Thoracic aorta (tissue), 2 donors: ENCODE results near the gene LBHD1. TPM values are rescaled to one million over a fixed set of nuclear protein-coding genes. Genes with fewer than 3 reads are reported as not detected.
A peak's percentile ranks its signal among the peaks of the same experiment; 100 is the strongest.

Experiments
- ATAC-seq: fragments of 150-250 bp; one replicate; pipeline ENCODE4 v1.8.0; 2017; ENCODE audit warnings: low read depth; ENCODE audit not compliant: insufficient number of reproducible peaks, low FRiP score
- DNase-seq: peaks from one replicate; pipeline ENCODE4 v3.0.0-alpha.2; 2020; ENCODE audit warnings: low spot score
- H3K27ac ChIP-seq, 2 donors: fragments of 200-600 bp; sonication (generic); 1 replicate in 1 of 2; 2 replicates in 1 of 2; pipeline ENCODE4 v1.5.1; 2016; ENCODE audit warnings: mild to moderate bottlenecking in 2 of 2, moderate library complexity in 2 of 2
- H3K27me3 ChIP-seq: fragments of 200-600 bp; sonication (generic); replicated peaks from 2 replicates; pipeline ENCODE4 v1.6.0; 2016; ENCODE audit warnings: mild to moderate bottlenecking; ENCODE audit not compliant: insufficient read depth
- H3K36me3 ChIP-seq: fragments of 200-600 bp; sonication (generic); one replicate; pipeline ENCODE4 v1.5.1; 2016
- H3K4me1 ChIP-seq, 2 donors: fragments of 200-600 bp; sonication (generic); 1 replicate in 1 of 2; 2 replicates in 1 of 2; pipeline versions ENCODE4 v1.5.1 to v1.6.0; 2016; ENCODE audit warnings: low read depth in 2 of 2, mild to moderate bottlenecking in 1 of 2; ENCODE audit not compliant: control insufficient read depth in 1 of 2
- H3K4me3 ChIP-seq: fragments of 200-600 bp; sonication (generic); 2 replicates; pipeline ENCODE4 v1.5.1; 2016; ENCODE audit warnings: mild to moderate bottlenecking
- H3K9me3 ChIP-seq: fragments of 200-600 bp; sonication (generic); 2 replicates; pipeline ENCODE4 v1.5.1; 2016
- total RNA-seq, 2 donors: library from RNA; depleted of rRNA; stranded (reverse); fragments of >200 nt; gene quantifications; one replicate each; pipeline versions ENCODE4 v1.1.0 to v1.2.3, GENCODE V29; 2016
- TF ChIP-seq, protein P1 (sequence below): fragments of 200-600 bp; sonication (generic); IDR thresholded peaks from one replicate; pipeline ENCODE4 v1.5.1; 2019; ENCODE audit warnings: antibody characterized with exemption

The LBHD1 gene
- total RNA-seq, 2 donors from 2014 or later, result 3.7 to 7.8 TPM

GRCh38 chr11:62689421-62690183 lies 17.5 kb upstream of the LBHD1 start, which contains the start of gene LRRN4CL:
Gene LRRN4CL (minus strand): TSS chr11:62689530. CDS start chr11:62688508, 1,022 bp downstream.
- H3K27ac ChIP-seq, result no peak within 1 kb of the TSS
- no peak within 1 kb of the TSS for H3K4me3 ChIP-seq
- peaks cover 31% of the 10 kb centered on the region for H3K36me3 ChIP-seq
- no peaks in the 10 kb centered on the region for H3K27me3 ChIP-seq
- ATAC-seq, result no peak
- no peak for DNase-seq
- H3K9me3 ChIP-seq, result no peaks in the 10 kb centered on the region
- TF ChIP-seq, protein P1, sequence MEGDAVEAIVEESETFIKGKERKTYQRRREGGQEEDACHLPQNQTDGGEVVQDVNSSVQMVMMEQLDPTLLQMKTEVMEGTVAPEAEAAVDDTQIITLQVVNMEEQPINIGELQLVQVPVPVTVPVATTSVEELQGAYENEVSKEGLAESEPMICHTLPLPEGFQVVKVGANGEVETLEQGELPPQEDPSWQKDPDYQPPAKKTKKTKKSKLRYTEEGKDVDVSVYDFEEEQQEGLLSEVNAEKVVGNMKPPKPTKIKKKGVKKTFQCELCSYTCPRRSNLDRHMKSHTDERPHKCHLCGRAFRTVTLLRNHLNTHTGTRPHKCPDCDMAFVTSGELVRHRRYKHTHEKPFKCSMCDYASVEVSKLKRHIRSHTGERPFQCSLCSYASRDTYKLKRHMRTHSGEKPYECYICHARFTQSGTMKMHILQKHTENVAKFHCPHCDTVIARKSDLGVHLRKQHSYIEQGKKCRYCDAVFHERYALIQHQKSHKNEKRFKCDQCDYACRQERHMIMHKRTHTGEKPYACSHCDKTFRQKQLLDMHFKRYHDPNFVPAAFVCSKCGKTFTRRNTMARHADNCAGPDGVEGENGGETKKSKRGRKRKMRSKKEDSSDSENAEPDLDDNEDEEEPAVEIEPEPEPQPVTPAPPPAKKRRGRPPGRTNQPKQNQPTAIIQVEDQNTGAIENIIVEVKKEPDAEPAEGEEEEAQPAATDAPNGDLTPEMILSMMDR, result no peak
- H3K4me1 ChIP-seq, result peaks cover 0 to 9% of the 10 kb centered on the region in 2 donors

DNA sequence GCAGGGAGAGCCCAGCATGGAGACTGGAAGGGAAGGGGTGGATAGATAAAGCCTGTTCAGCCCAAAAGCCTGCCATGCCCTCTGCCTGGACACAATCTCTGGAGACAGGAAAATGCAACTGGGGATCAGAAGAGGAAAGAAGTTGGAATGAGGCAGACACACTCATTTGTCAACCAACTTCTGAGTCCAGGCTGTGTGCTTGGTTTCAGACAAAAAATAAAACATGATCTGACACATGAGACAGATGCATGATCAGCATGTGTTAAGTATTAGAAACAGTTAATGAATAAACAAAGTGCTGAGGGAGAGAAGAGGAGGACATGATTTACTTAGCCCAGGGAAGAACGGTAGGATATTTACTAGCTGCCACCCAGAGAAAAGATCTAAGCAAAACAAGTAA lies 16.4 kb upstream of the LBHD1 start:
- H3K36me3 ChIP-seq, result peaks cover 31% of the 10 kb centered on the region
- H3K9me3 ChIP-seq, result no peaks in the 10 kb centered on the region
- H3K4me1 ChIP-seq, result peaks cover 0 to 6% of the 10 kb centered on the region in 2 donors
- H3K27me3 ChIP-seq, result no peaks in the 10 kb centered on the region
- no peak for ATAC-seq
- no peak overlapping the region for H3K27ac ChIP-seq
- H3K4me3 ChIP-seq, result no peak overlapping the region
- TF ChIP-seq, protein P1, result no peak
- no peak for DNase-seq

- H3K27ac ChIP-seq, result no peak overlapping the region
- peak overlapping the region; percentile 56 for H3K4me3 ChIP-seq
- no peak for ATAC-seq
- no peak for DNase-seq
- H3K9me3 ChIP-seq, result no peaks in the 10 kb centered on the region
- H3K4me1 ChIP-seq, result peaks cover 0 to 6% of the 10 kb centered on the region in 2 donors
- H3K36me3 ChIP-seq, result peaks cover 24% of the 10 kb centered on the region
- no peaks in the 10 kb centered on the region for H3K27me3 ChIP-seq
- TF ChIP-seq, protein P1, result no peak
These were observed 15.7 kb upstream of the LBHD1 start for GRCh38 chr11:62687508-62688396.

DNA sequence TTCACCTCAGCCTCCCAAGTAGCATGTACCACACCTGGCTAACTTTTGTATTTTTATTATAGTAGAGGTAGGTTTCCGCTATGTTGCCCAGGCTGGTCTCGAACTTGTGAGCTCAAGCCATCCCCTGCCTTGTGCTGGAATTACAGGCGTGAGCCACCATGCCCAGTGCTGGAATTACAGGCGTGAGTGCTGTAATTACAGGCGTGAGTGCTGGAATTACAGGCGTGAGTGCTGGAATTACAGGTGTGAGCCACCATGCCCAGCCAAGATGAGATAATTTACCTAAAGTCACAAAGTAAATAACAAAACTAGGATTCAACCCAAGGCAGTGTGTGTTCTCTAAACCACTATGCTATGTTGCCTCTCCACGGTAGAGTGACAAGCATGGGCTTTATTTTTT lies 10.5 kb upstream of the LBHD1 start:
- Histone ChIP-seq H3K4me3 (no peak overlapping the region), H3K9me3 (no peaks in the 10 kb centered on the region), H3K27me3 (no peaks in the 10 kb centered on the region), H3K36me3 (no peaks in the 10 kb centered on the region), H3K27ac (no peak overlapping the region), H3K4me1 (peaks cover 11 to 17% of the 10 kb centered on the region in 2 donors)
- no peak for DNase-seq
- TF ChIP-seq, protein P1, result no peak
- no peak for ATAC-seq

DNA sequence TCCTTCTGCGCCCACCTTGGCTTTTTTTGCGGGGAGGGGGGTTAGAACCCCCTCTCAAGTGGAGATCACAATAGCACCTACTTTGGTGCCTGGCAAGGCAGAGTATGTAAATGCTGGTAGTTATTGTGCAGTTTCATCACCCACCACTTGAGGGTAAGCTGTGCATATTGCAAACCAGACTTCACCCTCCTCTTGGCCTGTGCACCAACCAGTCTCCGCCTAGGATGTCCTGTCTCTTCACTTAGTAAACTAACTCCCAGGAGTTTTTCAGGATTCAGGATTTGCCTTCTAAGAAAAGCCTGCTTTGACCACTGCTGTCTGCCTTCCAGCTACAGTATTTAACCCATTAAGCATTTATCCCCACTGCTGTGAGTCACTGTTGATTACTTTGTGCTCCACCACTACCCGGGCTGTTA lies 8.8 kb upstream of the LBHD1 start:
- DNase-seq, result no peak
- TF ChIP-seq, protein P1, result peak; percentile 26
- no peaks in the 10 kb centered on the region for H3K27me3 ChIP-seq
- ATAC-seq, result no peak
- H3K4me1 ChIP-seq, result peaks cover 11 to 23% of the 10 kb centered on the region in 2 donors
- no peak overlapping the region for H3K4me3 ChIP-seq
- H3K36me3 ChIP-seq, result peaks cover 9% of the 10 kb centered on the region
- no peak overlapping the region for H3K27ac ChIP-seq
- no peaks in the 10 kb centered on the region for H3K9me3 ChIP-seq
